ENCODE measurements around the gene CYP4F12.

CYP4F12 gene

DNA sequence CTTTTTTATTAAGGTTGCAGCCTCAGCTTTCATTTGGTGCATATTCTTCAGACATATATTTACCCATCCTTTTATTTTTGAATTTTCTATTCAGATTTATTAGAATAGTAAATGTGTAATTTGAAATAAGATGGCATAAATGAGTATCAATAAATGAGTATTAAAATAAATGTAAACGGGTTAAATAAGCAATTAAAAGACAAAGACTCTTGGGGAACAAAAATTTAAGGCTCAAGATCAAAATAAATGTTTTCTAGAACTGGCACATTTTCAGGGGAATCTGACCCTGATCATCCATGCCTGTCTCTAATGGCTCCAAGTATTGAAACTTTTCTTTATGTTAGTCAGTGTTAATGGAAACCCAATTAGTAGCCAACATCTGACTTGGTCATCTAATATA is 67.9 kb downstream of the CYP4F12 start:
- H3K9ac ChIP-seq, result no peak overlapping the region
- H3K36me3 ChIP-seq (ENCODE audit: insufficient read depth), result no peaks in the 10 kb centered on the region
- no peaks in the 10 kb centered on the region for H3K4me1 ChIP-seq (ENCODE audit: low read depth, poor library complexity, severe bottlenecking)
- H3K4me3 ChIP-seq (IDR thresholded peaks at IDR 0.05; ENCODE audit: insufficient read depth, low read depth, low read length), result no peak overlapping the region
- H3K27ac ChIP-seq, result no peak overlapping the region
- H3K79me2 ChIP-seq (ENCODE audit: insufficient read depth, low read depth), result no peaks in the 10 kb centered on the region
- H3K4me2 ChIP-seq, result no peak overlapping the region
- H2AFZ ChIP-seq (ENCODE audit: low read depth), result no peak overlapping the region
- H4K20me1 ChIP-seq (ENCODE audit: insufficient read depth), result no peaks in the 10 kb centered on the region
- TF ChIP-seq, protein P1, sequence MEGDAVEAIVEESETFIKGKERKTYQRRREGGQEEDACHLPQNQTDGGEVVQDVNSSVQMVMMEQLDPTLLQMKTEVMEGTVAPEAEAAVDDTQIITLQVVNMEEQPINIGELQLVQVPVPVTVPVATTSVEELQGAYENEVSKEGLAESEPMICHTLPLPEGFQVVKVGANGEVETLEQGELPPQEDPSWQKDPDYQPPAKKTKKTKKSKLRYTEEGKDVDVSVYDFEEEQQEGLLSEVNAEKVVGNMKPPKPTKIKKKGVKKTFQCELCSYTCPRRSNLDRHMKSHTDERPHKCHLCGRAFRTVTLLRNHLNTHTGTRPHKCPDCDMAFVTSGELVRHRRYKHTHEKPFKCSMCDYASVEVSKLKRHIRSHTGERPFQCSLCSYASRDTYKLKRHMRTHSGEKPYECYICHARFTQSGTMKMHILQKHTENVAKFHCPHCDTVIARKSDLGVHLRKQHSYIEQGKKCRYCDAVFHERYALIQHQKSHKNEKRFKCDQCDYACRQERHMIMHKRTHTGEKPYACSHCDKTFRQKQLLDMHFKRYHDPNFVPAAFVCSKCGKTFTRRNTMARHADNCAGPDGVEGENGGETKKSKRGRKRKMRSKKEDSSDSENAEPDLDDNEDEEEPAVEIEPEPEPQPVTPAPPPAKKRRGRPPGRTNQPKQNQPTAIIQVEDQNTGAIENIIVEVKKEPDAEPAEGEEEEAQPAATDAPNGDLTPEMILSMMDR (conservative IDR thresholded peaks at IDR 0.05; ENCODE audit: low read depth, low read length), result no peak
- peaks cover 11% of the 10 kb centered on the region for H3K27me3 ChIP-seq (ENCODE audit: insufficient read depth, low read depth)

Measured in KMS-11 (cell line).